Naive thymus-derived CD4-positive, alpha-beta T cell (primary cell): ENCODE data around the gene WDR37. TPM values are rescaled to one million over a fixed set of nuclear protein-coding genes. Genes with fewer than 3 reads are reported as not detected.
A peak's percentile ranks its signal among the peaks of the same experiment; 100 is the strongest.

Experiments
- ATAC-seq: fragments of 150-1000 bp; cut with Tn5 transposase; 2 replicates; pipeline ENCODE4 v1.10.0; 2021; ENCODE audit warnings: mild to moderate bottlenecking, moderate library complexity
- CTCF ChIA-PET: fragments of 350-600 bp; sonication (Branson Sonifier 250); formaldehyde crosslinking; loops from one replicate; lab custom pipeline; 2021; ENCODE audit warnings: antibody characterized with exemption; lab: Charles Lee
- POLR2A ChIA-PET: fragments of 350-600 bp; sonication (Branson Sonifier 250); formaldehyde crosslinking; loops from one replicate; lab custom pipeline; 2021; ENCODE audit warnings: antibody characterized with exemption, inconsistent platforms; lab: Charles Lee
- DNase-seq, 9 donors: peaks; one replicate each; pipeline versions ENCODE4 v3.0.0 to v3.0.0-alpha.2; 2020 to 2022; ENCODE audit warnings: mixed read lengths in 1 of 9
- H3K27ac ChIP-seq: one replicate; pipeline ENCODE4 v1.7.0; 2013; ENCODE audit warnings: mild to moderate bottlenecking, low read depth, low read length, moderate library complexity
- H3K27me3 ChIP-seq, 2 donors: one replicate each; pipeline ENCODE4 v1.7.0; 2013; ENCODE audit warnings: low read length in 2 of 2, mild to moderate bottlenecking in 2 of 2, moderate library complexity in 2 of 2; ENCODE audit not compliant: control insufficient read depth in 2 of 2, insufficient read depth in 2 of 2
- H3K36me3 ChIP-seq, 3 experiments: 1 replicate in 2 of 3; 2 replicates in 1 of 3; pipeline ENCODE4 v1.7.0; 2013; ENCODE audit warnings: low read length in 3 of 3, mild to moderate bottlenecking in 3 of 3, moderate library complexity in 1 of 3; ENCODE audit not compliant: insufficient read depth in 3 of 3, control insufficient read depth in 2 of 3
- H3K4me1 ChIP-seq, 2 donors: one replicate each; pipeline ENCODE4 v1.7.0; 2013; ENCODE audit warnings: low read length in 2 of 2, mild to moderate bottlenecking in 2 of 2, moderate library complexity in 1 of 2; ENCODE audit not compliant: control insufficient read depth in 2 of 2, insufficient read depth in 2 of 2
- H3K4me3 ChIP-seq: 2 replicates; pipeline ENCODE4 v1.7.0; 2013; ENCODE audit warnings: mild to moderate bottlenecking, low read length
- H3K9me3 ChIP-seq, 3 experiments: 1 replicate in 2 of 3; 2 replicates in 1 of 3; pipeline ENCODE4 v1.7.0; 2013; ENCODE audit warnings: low read length in 3 of 3; ENCODE audit not compliant: control insufficient read depth in 2 of 3
- H3K27ac Mint-ChIP-seq, 9 donors: one replicate each; pipeline ENCODE4 v1.8.0; 2020 to 2022; ENCODE audit warnings: mixed read lengths in 9 of 9, mild to moderate bottlenecking in 8 of 9, moderate library complexity in 5 of 9, inconsistent platforms in 2 of 9
- H3K27me3 Mint-ChIP-seq, 5 donors: one replicate each; pipeline ENCODE4 v1.8.0; 2021 to 2022; ENCODE audit warnings: mixed read lengths in 5 of 5, mild to moderate bottlenecking in 1 of 5
- H3K36me3 Mint-ChIP-seq, 5 donors: one replicate each; pipeline ENCODE4 v1.8.0; 2020 to 2022; ENCODE audit warnings: mixed read lengths in 5 of 5, mild to moderate bottlenecking in 3 of 5, inconsistent platforms in 1 of 5
- H3K4me1 Mint-ChIP-seq, 7 donors: one replicate each; pipeline ENCODE4 v1.8.0; 2020 to 2022; ENCODE audit warnings: mixed read lengths in 7 of 7, mild to moderate bottlenecking in 3 of 7, inconsistent platforms in 1 of 7
- H3K4me3 Mint-ChIP-seq, 10 donors: one replicate each; pipeline ENCODE4 v1.8.0; 2020 to 2022; ENCODE audit warnings: mild to moderate bottlenecking in 10 of 10, mixed read lengths in 10 of 10, moderate library complexity in 6 of 10, inconsistent platforms in 2 of 10
- H3K9me3 Mint-ChIP-seq, 11 donors: one replicate each; pipeline ENCODE4 v1.8.0; 2020 to 2022; ENCODE audit warnings: mixed read lengths in 11 of 11, mild to moderate bottlenecking in 4 of 11, inconsistent platforms in 1 of 11, moderate library complexity in 1 of 11
- intact Hi-C, 2 donors: fragments of 100-400 bp; cut with micrococcal nuclease; formaldehyde crosslinking; loops; one replicate each; pipeline ENCODE4 v1.15.1; 2023
- polyA plus RNA-seq, 2 donors: library from polyadenylated mRNA; unstranded; fragments of 300-500 nt; fragmentation: Illumina TruSeq; gene quantifications; one replicate each; pipeline ENCODE4 v1.2.3, GENCODE V29; 2021
- total RNA-seq, 6 experiments: library from RNA in 5 of 6; stranded (reverse) in 5 of 6; gene quantifications; 1 replicate in 5 of 6; 2 replicates in 1 of 6; pipeline ENCODE4 v1.2.3 and lab custom pipeline; 2021 to 2026

WDR37 gene
- total and polyA plus RNA-seq, 7 experiments from 2014 or later, result 16.9 to 52.6 (median 35.8) TPM

DNA sequence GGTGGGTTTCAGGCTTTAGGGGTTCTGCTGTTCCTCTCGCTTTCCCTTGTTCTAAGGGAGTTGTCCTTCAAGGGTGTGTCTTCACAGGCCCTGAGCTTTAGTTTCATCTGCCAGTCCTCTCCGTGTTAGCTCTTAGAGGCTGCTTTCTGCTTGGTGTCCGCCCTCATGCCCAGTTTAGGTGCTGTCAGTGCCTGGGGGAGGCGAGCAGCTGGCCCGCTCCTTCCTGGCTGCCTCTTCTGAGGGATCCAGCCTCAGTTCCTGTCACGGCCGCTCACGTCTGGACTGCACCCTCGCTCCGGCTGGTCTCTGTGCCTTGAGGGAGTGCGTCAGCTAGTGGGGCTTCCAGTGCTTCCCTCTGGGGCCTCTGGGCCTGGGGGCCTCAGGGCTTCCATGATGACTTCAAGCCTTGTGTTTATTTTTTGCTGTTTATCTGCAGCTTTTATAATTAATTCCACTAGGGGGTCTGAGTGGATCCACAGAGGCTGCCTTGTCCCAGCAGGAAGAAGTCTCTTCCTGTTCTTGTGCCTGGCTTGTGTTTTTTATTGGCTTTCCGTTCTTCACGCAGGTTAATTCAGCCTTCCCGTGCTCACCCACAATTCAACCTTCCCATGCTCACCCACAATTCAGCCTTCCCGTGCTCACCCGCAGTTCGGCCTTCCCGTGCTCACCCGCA, 33.0 kb downstream of the WDR37 start:
- no peaks in the 10 kb centered on the region for H3K4me1 ChIP-seq
- Mint-ChIP-seq H3K27me3 (no peaks in the 10 kb centered on the region), H3K36me3 (peaks cover 11 to 53% (median 28%) of the 10 kb centered on the region in 5 donors), H3K4me3 (no peak overlapping the region), H3K27ac (peak overlapping the region in 2 of 9 donors; percentile 63 to 65), H3K9me3 (no peaks in the 10 kb centered on the region), H3K4me1 (peaks cover 0 to 15% (median 10%) of the 10 kb centered on the region in 7 donors)
- H3K36me3 ChIP-seq, result peaks cover 18 to 92% (median 45%) of the 10 kb centered on the region in 3 experiments
- DNase-seq (no peak), ATAC-seq (no peak)
- CTCF ChIA-PET, result no interaction called here
- POLR2A ChIA-PET, result no interaction called here
- no peak overlapping the region for H3K4me3 ChIP-seq
- intact Hi-C loops, result no loop called here
- no peaks in the 10 kb centered on the region for H3K9me3 ChIP-seq
- H3K27ac ChIP-seq, result no peak overlapping the region
- H3K27me3 ChIP-seq, result no peaks in the 10 kb centered on the region

DNA sequence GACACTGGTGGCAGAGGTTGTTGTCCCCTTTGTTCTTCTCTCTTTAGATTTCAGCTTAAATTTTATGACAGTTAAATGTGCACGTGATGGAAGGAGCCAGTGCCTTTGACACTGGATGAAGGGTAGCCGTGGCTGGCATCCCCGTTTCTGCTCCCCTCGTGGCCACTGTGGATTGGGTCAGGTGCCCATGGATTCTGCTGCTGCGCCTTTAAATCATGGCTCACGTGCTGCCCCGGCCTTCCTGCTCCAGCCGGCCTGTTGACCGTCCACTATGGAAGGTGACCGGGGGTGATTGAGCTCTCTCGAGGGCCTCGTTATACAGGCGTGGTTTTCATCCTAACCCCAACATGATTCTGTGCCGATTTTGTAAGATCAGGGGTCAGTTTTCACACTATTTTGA, 34.5 kb downstream of the WDR37 start:
- no peaks in the 10 kb centered on the region for H3K9me3 Mint-ChIP-seq
- no peak overlapping the region for H3K27ac ChIP-seq
- no peaks in the 10 kb centered on the region for H3K9me3 ChIP-seq
- H3K4me1 ChIP-seq, result no peaks in the 10 kb centered on the region
- H3K36me3 Mint-ChIP-seq, result peaks cover 11 to 45% (median 24%) of the 10 kb centered on the region in 5 donors
- CTCF ChIA-PET, result no interaction called here
- no peaks in the 10 kb centered on the region for H3K27me3 Mint-ChIP-seq
- ATAC-seq, result no peak
- peaks cover 0 to 15% (median 10%) of the 10 kb centered on the region in 7 donors for H3K4me1 Mint-ChIP-seq
- H3K4me3 ChIP-seq, result no peak overlapping the region
- no peak overlapping the region for H3K4me3 Mint-ChIP-seq
- H3K27ac Mint-ChIP-seq, result peak overlapping the region in 1 of 9 donors; percentile 51
- intact Hi-C loops, result no loop called here
- no peaks in the 10 kb centered on the region for H3K27me3 ChIP-seq
- POLR2A ChIA-PET, result no interaction called here
- DNase-seq, result no peak
- H3K36me3 ChIP-seq, result peaks cover 14 to 92% (median 34%) of the 10 kb centered on the region in 3 experiments

GRCh38 chr10:1093696-1094095, 37.5 kb downstream of the WDR37 start:
- POLR2A ChIA-PET, result no interaction called here
- H3K4me1 ChIP-seq, result no peaks in the 10 kb centered on the region
- peaks cover 5 to 32% (median 16%) of the 10 kb centered on the region in 5 donors for H3K36me3 Mint-ChIP-seq
- intact Hi-C loops, result no loop called here
- H3K4me1 Mint-ChIP-seq, result peaks cover 0 to 8% (median 2%) of the 10 kb centered on the region in 7 donors
- no peaks in the 10 kb centered on the region for H3K9me3 ChIP-seq
- peak overlapping the region in 2 of 9 donors; percentile 45 to 56 for H3K27ac Mint-ChIP-seq
- CTCF ChIA-PET, result no interaction called here
- ATAC-seq (no peak), DNase-seq (no peak)
- H3K9me3 Mint-ChIP-seq, result no peaks in the 10 kb centered on the region
- peaks cover 14 to 92% (median 14%) of the 10 kb centered on the region in 3 experiments for H3K36me3 ChIP-seq
- H3K4me3 Mint-ChIP-seq, result no peak overlapping the region
- H3K4me3 ChIP-seq, result no peak overlapping the region
- H3K27me3 ChIP-seq, result no peaks in the 10 kb centered on the region
- H3K27ac ChIP-seq, result no peak overlapping the region
- no peaks in the 10 kb centered on the region for H3K27me3 Mint-ChIP-seq

GRCh38 chr10:1094112-1095057, 38.2 kb downstream of the WDR37 start:
- Mint-ChIP-seq H3K27ac (peak overlapping the region in 1 of 9 donors; percentile 45), H3K4me3 (no peak overlapping the region), H3K27me3 (no peaks in the 10 kb centered on the region), H3K4me1 (peaks cover 1 to 15% (median 5%) of the 10 kb centered on the region in 7 donors), H3K9me3 (no peaks in the 10 kb centered on the region), H3K36me3 (peaks cover 5 to 30% (median 17%) of the 10 kb centered on the region in 5 donors)
- ATAC-seq, result no peak
- peak in 1 of 9 donors; percentile 72 for DNase-seq
- H3K27ac ChIP-seq, result no peak overlapping the region
- no peaks in the 10 kb centered on the region for H3K4me1 ChIP-seq
- intact Hi-C loops, result no loop called here
- H3K4me3 ChIP-seq, result no peak overlapping the region
- CTCF ChIA-PET, result no interaction called here
- H3K36me3 ChIP-seq, result peaks cover 14 to 92% (median 17%) of the 10 kb centered on the region in 3 experiments
- H3K27me3 ChIP-seq, result no peaks in the 10 kb centered on the region
- POLR2A ChIA-PET, result no interaction called here
- H3K9me3 ChIP-seq, result no peaks in the 10 kb centered on the region

DNA sequence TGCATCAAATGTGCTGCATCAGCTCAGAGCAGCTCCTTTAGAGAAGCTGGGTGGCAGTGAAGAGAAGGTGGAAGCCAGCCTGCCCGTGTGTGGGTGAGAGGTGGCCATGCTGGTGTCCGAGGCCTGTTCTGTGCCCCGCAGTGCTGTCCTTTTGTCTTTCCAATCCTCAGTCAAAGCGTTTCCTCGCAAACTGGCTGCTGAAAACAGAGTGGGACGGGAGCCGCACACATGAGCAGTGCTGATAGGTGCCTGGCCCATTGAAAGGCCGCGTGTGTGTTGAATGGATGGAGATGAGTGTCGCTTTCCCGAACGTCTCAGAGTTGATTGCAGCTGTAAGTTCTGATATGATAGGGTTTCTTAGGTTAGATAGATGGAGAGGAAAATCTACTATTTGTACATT, 39.3 kb downstream of the WDR37 start:
- intact Hi-C loops, result no loop called here
- no peaks in the 10 kb centered on the region for H3K27me3 Mint-ChIP-seq
- CTCF ChIA-PET, result no interaction called here

DNA sequence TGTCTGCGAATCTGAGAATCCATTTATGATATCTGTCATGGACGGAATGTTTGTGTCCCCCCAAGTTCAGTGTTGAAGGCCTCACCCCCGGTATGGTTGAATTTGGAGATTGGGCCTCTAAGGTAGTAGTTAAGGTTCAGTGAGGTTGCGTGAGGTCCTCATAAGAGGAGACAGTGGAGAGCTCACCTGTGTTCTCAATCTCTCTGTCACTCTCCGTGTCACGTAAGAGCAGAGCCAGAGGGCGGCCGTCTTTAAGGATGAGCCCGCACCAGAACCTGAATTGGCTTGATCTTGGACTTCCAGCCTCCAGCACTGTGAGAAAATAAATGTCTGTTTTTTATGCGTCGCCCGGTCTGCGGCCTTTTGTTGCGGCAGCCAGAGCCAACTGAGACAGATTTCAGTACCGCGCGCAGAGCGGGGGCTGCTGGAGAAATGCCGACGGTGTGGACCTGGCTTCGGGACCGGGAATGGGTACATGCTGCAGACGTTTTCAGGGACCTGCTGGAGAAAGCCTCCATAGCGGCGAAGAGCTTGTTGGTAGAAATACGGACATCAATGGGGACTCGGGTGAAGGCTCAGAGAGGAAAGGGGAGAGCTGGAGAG, 40.2 kb downstream of the WDR37 start:
- Histone ChIP-seq H3K27me3 (no peaks in the 10 kb centered on the region), H3K4me1 (no peaks in the 10 kb centered on the region), H3K4me3 (no peak overlapping the region), H3K36me3 (peaks cover 7 to 92% (median 20%) of the 10 kb centered on the region in 3 experiments), H3K9me3 (no peaks in the 10 kb centered on the region), H3K27ac (no peak overlapping the region)
- POLR2A ChIA-PET, result no interaction called here
- peaks cover 3 to 28% (median 15%) of the 10 kb centered on the region in 5 donors for H3K36me3 Mint-ChIP-seq
- DNase-seq, result no peak
- no peaks in the 10 kb centered on the region for H3K9me3 Mint-ChIP-seq
- H3K4me1 Mint-ChIP-seq, result peaks cover 7 to 21% (median 10%) of the 10 kb centered on the region in 7 donors
- no peak for ATAC-seq
- intact Hi-C loops, result no loop called here
- H3K27ac Mint-ChIP-seq, result no peak overlapping the region
- no peak overlapping the region for H3K4me3 Mint-ChIP-seq
- H3K27me3 Mint-ChIP-seq, result no peaks in the 10 kb centered on the region
- CTCF ChIA-PET, result no interaction called here

More for the DNA sequence above, 39.3 kb downstream of the WDR37 start:
- no peaks in the 10 kb centered on the region for H3K27me3 ChIP-seq
- H3K4me3 ChIP-seq, result no peak overlapping the region
- no peak overlapping the region for H3K27ac ChIP-seq
- peaks cover 9 to 92% (median 17%) of the 10 kb centered on the region in 3 experiments for H3K36me3 ChIP-seq
- Mint-ChIP-seq H3K9me3 (no peaks in the 10 kb centered on the region), H3K4me1 (peaks cover 5 to 21% (median 10%) of the 10 kb centered on the region in 7 donors), H3K4me3 (no peak overlapping the region), H3K36me3 (peaks cover 3 to 29% (median 18%) of the 10 kb centered on the region in 5 donors), H3K27ac (no peak overlapping the region)
- POLR2A ChIA-PET, result no interaction called here
- H3K4me1 ChIP-seq, result no peaks in the 10 kb centered on the region
- ATAC-seq (no peak), DNase-seq (no peak)
- no peaks in the 10 kb centered on the region for H3K9me3 ChIP-seq
